Measurements from ENCODE around the gene TYSND1. TPM values are rescaled to one million over a fixed set of nuclear protein-coding genes. Genes with fewer than 3 reads are reported as not detected.
"Not testable (repeated sequence)": the region's sequence is repeated elsewhere in the genome, so short reads cannot be mapped to it uniquely, and the experiment has no call there.

The TYSND1 gene
- total RNA-seq, 2 experiments from 2014 or later = 12.5 to 13.0 TPM

GRCh38 chr10:70126700-70127395, 19.7 kb downstream of the TYSND1 start:
- Mint-ChIP-seq H3K4me3 (no peak overlapping the region), H3K36me3 (ENCODE audit: low read depth) (no peaks in the 10 kb centered on the region), H3K9me3 (no peaks in the 10 kb centered on the region), H3K27me3 (ENCODE audit: low read depth) (peaks cover 3% of the 10 kb centered on the region), H3K4me1 (ENCODE audit: low read depth) (peaks cover 4% of the 10 kb centered on the region), H3K27ac (no peak overlapping the region)
- DNase-seq = no peak
- intact Hi-C loops (cut with micrococcal nuclease) = no loop called here
- CTCF ChIA-PET = interaction anchor here (0.6 to 3.8 kb wide), 2 partner anchors 11 to 967 kb away, joined by 7 to 15 read pairs; no protein-coding TSS in a partner anchor

GRCh38 chr10:70125918-70126552, 20.5 kb downstream of the TYSND1 start:
- H3K36me3 Mint-ChIP-seq (ENCODE audit: low read depth) = no peaks in the 10 kb centered on the region
- no peak overlapping the region for H3K27ac Mint-ChIP-seq
- CTCF ChIA-PET = interaction anchor here (3.8 kb wide), 1 partner anchor 10 kb away, joined by 15 read pairs; no protein-coding TSS in a partner anchor
- H3K4me1 Mint-ChIP-seq (ENCODE audit: low read depth) = no peaks in the 10 kb centered on the region
- intact Hi-C loops (cut with micrococcal nuclease) = no loop called here
- H3K9me3 Mint-ChIP-seq = no peaks in the 10 kb centered on the region
- DNase-seq = no peak
- no peak overlapping the region for H3K4me3 Mint-ChIP-seq
- H3K27me3 Mint-ChIP-seq (ENCODE audit: low read depth) = peaks cover 3% of the 10 kb centered on the region

GRCh38 chr10:70124918-70125317, 21.6 kb downstream of the TYSND1 start:
- Mint-ChIP-seq H3K4me1 (ENCODE audit: low read depth) (no peaks in the 10 kb centered on the region), H3K27me3 (ENCODE audit: low read depth) (no peaks in the 10 kb centered on the region), H3K9me3 (no peaks in the 10 kb centered on the region), H3K36me3 (ENCODE audit: low read depth) (no peaks in the 10 kb centered on the region), H3K27ac (no peak overlapping the region), H3K4me3 (no peak overlapping the region)
- intact Hi-C loops (cut with micrococcal nuclease) = no loop called here
- DNase-seq = no peak
- CTCF ChIA-PET = interaction anchor here (3.8 kb wide), 1 partner anchor 9 kb away, joined by 15 read pairs; no protein-coding TSS in a partner anchor

GRCh38 chr10:70124415-70124814, 22.1 kb downstream of the TYSND1 start:
- H3K36me3 Mint-ChIP-seq (ENCODE audit: low read depth) = no peaks in the 10 kb centered on the region
- no peak for DNase-seq
- no peak overlapping the region for H3K4me3 Mint-ChIP-seq
- H3K27ac Mint-ChIP-seq = no peak overlapping the region
- H3K4me1 Mint-ChIP-seq (ENCODE audit: low read depth) = no peaks in the 10 kb centered on the region
- CTCF ChIA-PET = interaction anchor here (3.8 kb wide), 1 partner anchor 8 kb away, joined by 15 read pairs; no protein-coding TSS in a partner anchor
- H3K27me3 Mint-ChIP-seq (ENCODE audit: low read depth) = no peaks in the 10 kb centered on the region
- intact Hi-C loops (cut with micrococcal nuclease) = no loop called here
- H3K9me3 Mint-ChIP-seq = no peaks in the 10 kb centered on the region

GRCh38 chr10:70123817-70124216, 22.7 kb downstream of the TYSND1 start:
- Mint-ChIP-seq H3K4me3 (no peak overlapping the region), H3K27ac (no peak overlapping the region), H3K9me3 (no peaks in the 10 kb centered on the region), H3K36me3 (ENCODE audit: low read depth) (no peaks in the 10 kb centered on the region), H3K4me1 (ENCODE audit: low read depth) (no peaks in the 10 kb centered on the region), H3K27me3 (ENCODE audit: low read depth) (no peaks in the 10 kb centered on the region)
- CTCF ChIA-PET = interaction anchor here (3.8 kb wide), 1 partner anchor 8 kb away, joined by 15 read pairs; no protein-coding TSS in a partner anchor
- DNase-seq = no peak
- intact Hi-C loops (cut with micrococcal nuclease) = no loop called here

GRCh38 chr10:70123166-70123565, 23.3 kb downstream of the TYSND1 start:
- H3K27ac Mint-ChIP-seq; H3K27me3 Mint-ChIP-seq (ENCODE audit: low read depth); intact Hi-C loops (cut with micrococcal nuclease); H3K4me3 Mint-ChIP-seq; CTCF ChIA-PET; H3K36me3 Mint-ChIP-seq (ENCODE audit: low read depth); DNase-seq; H3K9me3 Mint-ChIP-seq; H3K4me1 Mint-ChIP-seq (ENCODE audit: low read depth): not testable (repeated sequence)

- no peaks in the 10 kb centered on the region for H3K27me3 Mint-ChIP-seq (ENCODE audit: low read depth)
- no peak for DNase-seq
- no peaks in the 10 kb centered on the region for H3K36me3 Mint-ChIP-seq (ENCODE audit: low read depth)
- no peak overlapping the region for H3K27ac Mint-ChIP-seq
- intact Hi-C loops (cut with micrococcal nuclease) = no loop called here
- CTCF ChIA-PET = no interaction called here
- no peak overlapping the region for H3K4me3 Mint-ChIP-seq
- no peaks in the 10 kb centered on the region for H3K4me1 Mint-ChIP-seq (ENCODE audit: low read depth)
- H3K9me3 Mint-ChIP-seq = no peaks in the 10 kb centered on the region
Observed at GRCh38 chr10:70122742-70123141, 23.8 kb downstream of the TYSND1 start.

- no peaks in the 10 kb centered on the region for H3K27me3 Mint-ChIP-seq (ENCODE audit: low read depth)
- CTCF ChIA-PET = interaction anchor here (0.6 kb wide), 1 partner anchor 21 kb away, joined by 3 read pairs; no protein-coding TSS in a partner anchor
- H3K4me1 Mint-ChIP-seq (ENCODE audit: low read depth) = peaks cover 2% of the 10 kb centered on the region
- no peak overlapping the region for H3K4me3 Mint-ChIP-seq
- H3K27ac Mint-ChIP-seq = no peak overlapping the region
- DNase-seq = no peak
- intact Hi-C loops (cut with micrococcal nuclease) = loop anchor here (1.0 kb wide), 1 partner anchor 21 kb away; no protein-coding TSS in a partner anchor
- no peaks in the 10 kb centered on the region for H3K36me3 Mint-ChIP-seq (ENCODE audit: low read depth)
- H3K9me3 Mint-ChIP-seq = no peaks in the 10 kb centered on the region
Observed at GRCh38 chr10:70121281-70121949, 25.1 kb downstream of the TYSND1 start.

GRCh38 chr10:70120417-70120816, 26.1 kb downstream of the TYSND1 start:
- Mint-ChIP-seq H3K4me3 (no peak overlapping the region), H3K27me3 (ENCODE audit: low read depth) (no peaks in the 10 kb centered on the region), H3K36me3 (ENCODE audit: low read depth) (no peaks in the 10 kb centered on the region), H3K4me1 (ENCODE audit: low read depth) (peaks cover 6% of the 10 kb centered on the region), H3K9me3 (no peaks in the 10 kb centered on the region), H3K27ac (no peak overlapping the region)
- DNase-seq = no peak
- intact Hi-C loops (cut with micrococcal nuclease) = no loop called here
- CTCF ChIA-PET = no interaction called here

- DNase-seq = no peak
- Mint-ChIP-seq H3K27me3 (ENCODE audit: low read depth) (no peaks in the 10 kb centered on the region), H3K36me3 (ENCODE audit: low read depth) (no peaks in the 10 kb centered on the region), H3K27ac (no peak overlapping the region), H3K9me3 (no peaks in the 10 kb centered on the region), H3K4me3 (no peak overlapping the region), H3K4me1 (ENCODE audit: low read depth) (peaks cover 6% of the 10 kb centered on the region)
- intact Hi-C loops (cut with micrococcal nuclease) = no loop called here
- CTCF ChIA-PET = interaction anchor here (0.8 to 1.2 kb wide), 2 partner anchors 48 to 245 kb away, joined by 3 read pairs; no protein-coding TSS in a partner anchor
Observed at GRCh38 chr10:70119623-70120022, 26.9 kb downstream of the TYSND1 start.

GRCh38 chr10:70119197-70119596, 27.3 kb downstream of the TYSND1 start:
- H3K36me3 Mint-ChIP-seq (ENCODE audit: low read depth) = no peaks in the 10 kb centered on the region
- intact Hi-C loops (cut with micrococcal nuclease) = no loop called here
- CTCF ChIA-PET = interaction anchor here (0.6 to 6.6 kb wide), 5 partner anchors 10 to 242 kb away, joined by 3 to 69 read pairs (median 3); partner anchors contain the start of gene TYSND1
- H3K27ac Mint-ChIP-seq = no peak overlapping the region
- H3K4me1 Mint-ChIP-seq (ENCODE audit: low read depth) = peaks cover 6% of the 10 kb centered on the region
- H3K4me3 Mint-ChIP-seq = no peak overlapping the region
- H3K27me3 Mint-ChIP-seq (ENCODE audit: low read depth) = no peaks in the 10 kb centered on the region
- DNase-seq = no peak
- H3K9me3 Mint-ChIP-seq = no peaks in the 10 kb centered on the region

GRCh38 chr10:70118196-70118595, 28.3 kb downstream of the TYSND1 start:
- no peak for DNase-seq
- H3K36me3 Mint-ChIP-seq (ENCODE audit: low read depth) = no peaks in the 10 kb centered on the region
- H3K27ac Mint-ChIP-seq = no peak overlapping the region
- H3K4me3 Mint-ChIP-seq = no peak overlapping the region
- H3K4me1 Mint-ChIP-seq (ENCODE audit: low read depth) = peaks cover 6% of the 10 kb centered on the region
- no peaks in the 10 kb centered on the region for H3K9me3 Mint-ChIP-seq
- intact Hi-C loops (cut with micrococcal nuclease) = no loop called here
- CTCF ChIA-PET = interaction anchor here (1.0 to 6.6 kb wide), 5 partner anchors 11 to 72 kb away, joined by 3 to 69 read pairs (median 12); partner anchors contain the start of gene TYSND1
- no peaks in the 10 kb centered on the region for H3K27me3 Mint-ChIP-seq (ENCODE audit: low read depth)

Data from activated naive CD4-positive, alpha-beta T cell treated with anti-CD3 and anti-CD28 coated beads for 36 hours (primary cell).